Stimulated activated CD4-positive, alpha-beta T cell treated with anti-CD3 and anti-CD28 coated beads, Interleukin-1b, Interleukin-23, amount 100 ng/mL, for 24 hours (primary cell): ENCODE results near the gene LIN7A.

ENCODE experiments used
- DNase-seq, 4 experiments: peaks; one replicate each; pipeline ENCODE4 v3.0.0-alpha.2; 2020; ENCODE audit warnings: low read depth in 4 of 4, low spot score in 1 of 4

Gene LIN7A

GRCh38 chr12:80860928-80861327, 76.8 kb downstream of the LIN7A start:
- no peak for DNase-seq

- DNase-seq: no peak
Observed at GRCh38 chr12:80860206-80860605, 77.5 kb downstream of the LIN7A start.

DNA sequence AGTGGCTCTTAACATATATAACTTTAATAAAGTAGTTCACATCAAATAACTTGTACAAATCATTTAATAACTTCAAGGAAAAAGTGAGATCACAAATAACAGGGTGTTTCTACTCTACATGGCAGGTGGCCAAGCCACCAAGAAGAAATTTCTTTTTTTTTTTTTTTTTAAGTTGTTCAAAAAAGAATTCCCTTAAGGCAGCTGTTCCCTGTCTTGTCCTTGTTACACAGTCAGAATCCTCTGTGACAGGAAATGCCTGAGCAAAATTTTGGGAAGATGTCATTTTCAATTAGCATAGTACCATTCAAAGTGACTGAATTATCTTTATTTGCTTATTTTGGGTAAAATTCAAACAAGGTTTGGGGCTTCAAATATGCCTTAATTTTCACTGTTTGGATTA, 79.4 kb downstream of the LIN7A start:
- DNase-seq: no peak

GRCh38 chr12:80857311-80857710, 80.4 kb downstream of the LIN7A start:
- DNase-seq: no peak

DNA sequence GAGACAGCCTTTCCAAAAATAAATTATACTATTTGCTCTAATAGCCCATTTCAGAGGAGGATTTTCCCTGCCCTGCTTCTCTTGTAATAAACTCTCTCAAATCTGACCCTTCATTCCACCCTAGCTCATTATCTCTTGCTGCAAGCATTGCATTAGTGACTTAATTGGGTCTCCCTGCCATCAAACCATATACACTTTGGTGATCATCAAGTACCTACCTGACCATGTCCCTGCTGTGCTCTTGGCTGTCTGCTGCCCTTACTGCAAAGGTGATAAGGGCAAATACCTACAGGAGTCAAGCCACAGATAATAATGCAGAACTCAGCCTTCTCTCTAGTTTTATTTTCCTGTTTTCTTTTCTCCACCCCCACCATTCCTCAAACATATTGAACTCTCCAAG, 88.4 kb downstream of the LIN7A start:
- DNase-seq: no peak

GRCh38 chr12:80848858-80849257, 88.9 kb downstream of the LIN7A start:
- DNase-seq: no peak

DNA sequence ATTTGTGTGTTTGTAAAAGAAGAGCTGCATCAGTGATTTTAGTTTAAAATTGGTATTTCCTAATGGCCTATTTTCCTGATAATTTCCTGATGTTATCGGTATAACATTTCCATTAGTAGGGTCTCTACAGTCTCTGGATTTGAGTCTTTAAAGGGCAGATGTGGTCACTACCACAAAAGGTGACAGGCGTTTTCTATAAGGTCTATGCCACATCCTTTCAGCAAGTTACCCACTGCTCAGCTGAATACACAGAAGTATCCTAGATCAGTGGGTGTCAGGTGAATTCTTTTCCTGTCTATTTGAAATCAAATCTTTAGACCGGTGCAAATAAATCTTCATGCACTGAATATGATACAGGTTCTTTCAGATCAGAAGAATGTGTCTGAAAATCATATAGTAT, 90.2 kb downstream of the LIN7A start:
- DNase-seq: no peak

GRCh38 chr12:80846952-80847351, 90.8 kb downstream of the LIN7A start:
- no peak for DNase-seq

- no peak for DNase-seq
Observed at GRCh38 chr12:80845639-80846038, 92.1 kb downstream of the LIN7A start.

- no peak for DNase-seq
Observed at GRCh38 chr12:80843969-80844368, 93.8 kb downstream of the LIN7A start.

DNA sequence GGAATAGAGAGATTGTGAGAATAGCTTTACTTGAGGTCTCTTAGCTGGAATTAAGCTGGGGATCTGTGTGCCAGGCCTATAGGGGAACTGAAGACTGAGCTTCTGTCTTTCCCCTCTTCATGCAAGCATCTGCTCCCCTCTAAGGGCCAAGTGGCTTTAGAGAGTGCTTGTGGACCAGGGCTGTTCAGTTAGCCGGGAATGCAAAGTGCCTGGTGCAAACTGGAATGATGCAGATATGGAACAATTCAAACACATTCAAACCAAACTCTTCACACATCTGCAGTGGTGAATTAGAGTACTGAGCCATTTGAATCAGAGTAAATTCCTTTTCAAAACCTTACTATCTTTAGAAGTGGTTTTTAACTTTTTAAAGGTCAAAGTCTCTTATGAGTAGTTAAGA, 99.0 kb downstream of the LIN7A start:
- DNase-seq: no peak

DNA sequence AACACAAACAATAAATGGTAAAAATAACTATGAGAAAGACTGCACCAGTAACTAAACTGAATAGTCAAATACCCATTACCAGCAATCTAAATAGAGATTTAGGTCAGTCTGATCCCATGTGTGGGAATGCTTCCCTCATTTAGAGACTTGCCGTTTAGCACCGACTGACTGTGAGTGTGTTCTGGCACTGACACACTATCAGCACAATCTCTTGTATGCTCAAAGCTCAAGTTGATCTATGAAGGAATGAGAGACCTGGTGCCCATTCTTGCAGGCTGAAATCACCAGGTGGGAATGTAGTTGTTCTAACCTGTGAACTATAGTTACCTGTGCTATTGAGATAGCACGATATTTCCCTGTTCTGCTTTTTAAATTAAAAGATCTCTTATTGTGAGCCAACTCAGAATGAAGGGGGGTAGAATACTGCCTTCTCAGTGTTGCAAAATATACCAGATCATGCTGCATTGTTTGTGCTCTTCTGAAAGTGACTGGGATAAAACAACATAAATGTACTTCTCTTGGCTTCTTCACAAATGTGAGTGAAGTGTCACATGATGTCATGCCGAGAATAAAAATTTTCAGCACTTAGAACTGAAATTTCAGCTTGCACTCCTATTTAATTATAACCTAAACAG, 99.6 kb downstream of the LIN7A start:
- no peak for DNase-seq

DNA sequence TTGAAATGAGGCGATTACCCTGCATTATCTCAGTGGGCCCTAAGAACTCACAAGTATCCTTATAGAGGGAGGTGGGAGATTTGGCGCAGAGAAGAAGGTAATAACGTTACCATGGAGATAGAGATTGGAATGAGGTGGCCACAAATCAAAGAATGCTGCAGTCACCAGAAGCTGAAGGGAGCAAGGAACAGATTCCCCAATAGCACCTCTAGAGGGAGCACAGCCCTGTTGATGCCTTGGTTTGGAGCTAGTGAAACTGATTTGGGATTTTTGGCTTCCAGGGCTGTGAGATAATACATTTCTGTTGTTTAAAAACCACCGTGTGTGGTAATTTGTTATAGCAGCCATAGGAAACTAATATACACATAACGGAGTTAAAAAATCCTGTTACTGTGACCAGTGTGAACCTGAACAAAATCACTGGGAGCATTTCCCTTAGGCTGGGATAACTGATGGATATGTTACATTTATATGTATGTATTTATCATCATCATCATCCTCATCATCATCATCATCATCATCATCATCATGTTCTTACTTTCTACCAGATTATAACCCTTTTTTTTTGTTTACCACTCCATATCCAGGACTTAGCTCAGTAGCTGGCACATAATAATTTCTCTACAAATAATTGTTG, 100.3 kb downstream of the LIN7A start:
- DNase-seq: no peak

DNA sequence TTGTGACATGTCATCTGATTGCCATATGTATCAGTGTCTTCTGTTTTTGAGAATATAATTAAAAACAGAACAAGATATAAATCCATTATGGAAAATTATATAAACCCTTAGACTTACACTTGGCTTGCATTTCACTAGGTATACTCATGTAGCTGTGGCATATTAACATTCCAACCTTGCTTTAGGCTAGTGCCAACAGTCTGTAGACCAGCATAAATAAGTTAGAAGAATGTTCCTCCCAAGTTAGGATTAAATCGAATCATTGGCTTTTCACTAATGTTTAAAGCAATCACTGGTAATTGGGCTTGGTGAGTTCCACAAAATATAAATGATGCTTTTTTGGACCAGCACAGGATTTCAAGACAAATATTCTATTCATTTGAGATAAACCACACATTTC, 103.0 kb downstream of the LIN7A start:
- DNase-seq: no peak

- DNase-seq: no peak
Observed at GRCh38 chr12:80830533-80831088, 107.1 kb downstream of the LIN7A start.

DNA sequence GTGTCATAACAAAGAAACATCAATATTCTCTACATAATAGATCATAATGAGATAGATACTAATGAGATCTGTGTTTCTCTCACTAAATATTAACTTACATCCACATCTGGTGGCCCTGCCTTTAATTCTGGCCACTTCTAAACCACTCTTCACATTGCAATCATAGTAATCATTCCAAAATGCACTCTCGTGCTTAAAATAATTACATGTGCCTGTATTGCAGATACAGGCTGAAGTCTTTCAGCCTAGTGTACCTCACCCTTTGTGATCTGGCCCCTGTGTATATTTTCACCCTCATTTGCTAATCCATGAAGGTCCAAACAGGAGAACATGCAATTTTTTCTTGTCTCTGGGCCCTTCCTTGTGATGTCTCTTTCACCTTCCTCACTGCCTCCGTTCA, 108.0 kb downstream of the LIN7A start:
- no peak for DNase-seq

- DNase-seq: no peak
Observed at GRCh38 chr12:80825506-80825905, 112.2 kb downstream of the LIN7A start.

- no peak for DNase-seq
Observed at GRCh38 chr12:80823393-80823792, 114.3 kb downstream of the LIN7A start.

DNA sequence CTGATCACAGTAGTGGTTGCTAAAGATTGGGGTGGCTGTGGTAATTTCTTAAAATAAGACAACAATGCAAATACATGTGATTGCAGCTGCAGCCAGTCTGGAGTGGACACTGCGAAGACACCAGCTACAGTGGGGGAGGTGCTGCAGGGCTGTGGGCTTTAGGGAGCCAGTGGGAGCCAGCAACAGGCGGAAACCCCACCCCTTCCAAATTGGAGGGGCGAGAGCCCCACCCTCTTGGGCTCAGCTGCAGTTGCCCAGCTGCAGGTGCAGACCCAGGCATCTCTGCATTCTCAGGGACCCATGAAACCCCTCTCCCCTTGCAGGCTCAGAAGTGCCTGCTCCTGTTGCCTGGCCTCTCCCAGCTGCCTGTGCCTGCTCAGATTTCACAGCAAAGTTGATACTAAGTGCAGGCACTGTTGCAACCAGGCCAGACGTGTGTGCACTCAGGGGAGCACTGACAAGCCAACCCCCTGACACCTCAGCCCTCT, 116.2 kb downstream of the LIN7A start:
- DNase-seq: no peak

- DNase-seq: no peak
Observed at GRCh38 chr12:80818878-80819277, 118.9 kb downstream of the LIN7A start.

GRCh38 chr12:80815351-80815750, 122.4 kb downstream of the LIN7A start:
- no peak for DNase-seq

GRCh38 chr12:80814453-80814852, 123.3 kb downstream of the LIN7A start:
- DNase-seq: no peak

DNA sequence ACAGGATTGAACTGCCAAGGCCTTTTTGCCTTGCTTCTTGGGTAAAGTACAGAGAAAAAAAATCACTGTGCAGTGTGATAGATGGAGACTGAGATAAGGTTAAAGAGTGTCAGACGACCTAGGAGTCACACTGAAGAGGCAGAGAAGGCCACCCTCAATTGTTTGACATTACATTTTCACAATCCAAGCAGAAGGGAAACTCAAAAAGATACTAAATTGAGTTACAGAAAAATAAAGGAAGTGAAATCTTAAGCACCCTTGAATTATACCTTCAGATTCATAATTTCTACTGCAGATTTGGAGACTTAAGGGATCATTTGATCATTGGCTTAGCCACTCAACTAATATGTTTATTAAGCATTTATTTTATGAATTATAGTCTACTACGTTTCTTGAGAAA, 123.9 kb downstream of the LIN7A start:
- DNase-seq: no peak
